ENCODE measurements around the gene TMEM163. TPM values are rescaled to one million over a fixed set of nuclear protein-coding genes. Genes with fewer than 3 reads are reported as not detected.
"Not testable (repeated sequence)": the region's sequence is repeated elsewhere in the genome, so short reads cannot be mapped to it uniquely, and the experiment has no call there.

Gene TMEM163
- total RNA-seq, 2 donors from 2014 or later: 0.26 to 1.3 TPM

DNA sequence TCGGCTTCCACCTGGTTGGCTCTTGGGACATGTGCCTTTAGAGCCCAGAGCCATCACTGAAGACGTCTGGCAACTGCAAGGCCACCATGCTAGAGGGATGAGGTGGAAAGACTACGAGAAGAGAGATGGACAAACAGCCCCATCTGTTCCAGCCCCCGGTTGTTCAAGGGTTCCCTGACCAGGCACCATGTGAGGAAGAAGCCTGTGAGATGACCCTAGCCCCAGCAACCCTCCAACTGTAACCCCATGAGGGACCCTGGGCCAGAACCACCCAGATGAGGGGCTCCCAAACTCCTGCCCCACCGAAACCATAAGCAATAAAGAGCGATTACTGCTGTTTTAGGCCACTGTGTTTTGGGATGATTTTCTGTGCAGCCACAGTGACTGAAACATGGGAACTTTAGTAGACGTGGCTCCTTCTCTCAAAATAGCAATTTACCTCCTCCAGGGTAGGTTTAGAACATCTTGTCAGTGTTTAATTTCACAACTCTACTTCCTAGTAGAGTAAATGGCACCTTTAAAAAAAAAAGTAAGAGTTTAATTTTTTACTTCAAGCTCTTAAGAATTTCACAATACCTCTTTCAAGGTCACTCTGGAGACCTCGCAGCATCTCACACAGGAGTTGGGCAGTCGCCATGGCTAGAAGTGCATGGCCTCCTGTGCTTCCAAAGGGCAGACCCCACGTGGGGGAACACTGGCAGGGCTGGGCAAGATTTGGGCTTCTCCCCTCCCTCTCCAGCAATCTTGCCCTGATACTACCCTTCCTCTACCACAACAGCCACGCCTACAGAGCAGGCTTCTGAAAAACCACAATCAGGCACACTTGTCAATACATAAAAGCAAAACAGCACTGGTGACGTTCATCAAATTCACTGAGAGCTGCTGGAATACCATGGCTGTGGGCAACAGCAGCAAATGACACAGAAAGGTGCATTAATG lies 48.8 kb downstream of the TMEM163 start:
- peak overlapping the region; percentile 53 for H3K27ac Mint-ChIP-seq
- peak; percentile 57 for ATAC-seq (replicated peaks)
- H3K36me3 Mint-ChIP-seq (ENCODE audit: low read depth): no peaks in the 10 kb centered on the region
- peaks cover 60% of the 10 kb centered on the region for H3K4me1 Mint-ChIP-seq
- H3K4me3 Mint-ChIP-seq: peak overlapping the region; percentile 67
- H3K9me3 Mint-ChIP-seq: no peaks in the 10 kb centered on the region
- no peaks in the 10 kb centered on the region for H3K27me3 Mint-ChIP-seq

DNA sequence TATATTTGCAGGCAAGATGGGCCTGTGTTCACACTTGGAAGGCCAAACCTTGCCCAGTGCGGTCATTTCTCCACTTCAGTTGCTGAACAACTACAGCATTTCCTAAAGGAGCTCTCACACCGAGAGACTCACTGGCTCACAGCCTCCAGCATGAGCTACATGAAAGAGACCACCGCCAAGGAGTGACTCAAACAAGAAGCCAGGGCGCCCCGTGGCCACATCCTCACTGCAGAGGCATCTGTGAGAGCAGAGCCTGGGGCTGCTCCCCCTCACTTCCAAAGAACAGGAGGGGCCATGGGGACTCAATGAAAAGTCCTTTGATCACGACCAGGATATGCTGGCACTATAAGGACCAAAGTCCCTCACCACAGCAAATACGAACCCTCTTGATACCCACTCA lies 50.0 kb downstream of the TMEM163 start:
- peak overlapping the region; percentile 67 for H3K4me3 Mint-ChIP-seq
- H3K27me3 Mint-ChIP-seq: no peaks in the 10 kb centered on the region
- peak; percentile 94 for ATAC-seq (replicated peaks)
- H3K36me3 Mint-ChIP-seq (ENCODE audit: low read depth): no peaks in the 10 kb centered on the region
- no peaks in the 10 kb centered on the region for H3K9me3 Mint-ChIP-seq
- peak overlapping the region; percentile 53 for H3K27ac Mint-ChIP-seq
- peaks cover 65% of the 10 kb centered on the region for H3K4me1 Mint-ChIP-seq

DNA sequence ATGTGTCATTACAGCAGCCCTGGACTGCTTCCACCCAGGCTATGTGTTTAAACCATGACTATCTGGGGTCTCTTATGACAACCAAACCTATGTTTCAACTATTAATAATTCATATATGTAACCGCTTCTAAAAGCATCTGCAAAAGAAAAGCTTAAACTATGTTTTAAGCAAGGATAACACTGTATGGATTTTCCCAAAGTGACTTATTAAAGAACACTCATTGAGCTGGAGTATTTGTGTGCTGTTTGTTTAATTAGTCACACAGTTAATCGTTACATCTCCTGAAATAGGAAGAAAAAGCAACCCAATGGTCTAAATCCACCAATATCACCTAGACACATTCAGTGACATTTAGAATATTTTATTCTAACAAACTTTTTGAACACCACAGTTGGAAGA lies 51.3 kb downstream of the TMEM163 start:
- Mint-ChIP-seq H3K4me3 (peak overlapping the region; percentile 31), H3K4me1 (peaks cover 61% of the 10 kb centered on the region), H3K27me3 (no peaks in the 10 kb centered on the region), H3K27ac (no peak overlapping the region), H3K36me3 (ENCODE audit: low read depth) (no peaks in the 10 kb centered on the region), H3K9me3 (no peaks in the 10 kb centered on the region)
- ATAC-seq (replicated peaks): no peak

DNA sequence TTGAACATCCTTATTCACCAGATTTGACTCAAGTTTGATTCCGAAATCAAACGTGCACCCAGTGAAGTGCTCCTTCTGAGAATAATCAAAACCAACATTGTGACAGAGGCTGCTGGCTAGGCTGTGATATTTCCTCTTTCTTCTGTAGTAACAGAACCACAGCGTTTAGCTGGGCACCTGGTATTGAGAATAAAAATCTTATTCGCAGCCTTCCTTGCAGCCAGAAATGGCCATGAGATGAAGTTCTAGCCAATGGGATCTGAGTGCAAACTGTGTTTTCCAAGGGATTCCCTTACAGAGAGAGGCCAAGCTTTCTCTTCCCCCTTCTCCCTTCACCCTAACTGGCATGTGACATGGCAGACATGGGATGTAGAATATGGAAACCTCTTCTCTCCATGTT lies 51.7 kb downstream of the TMEM163 start:
- H3K27ac Mint-ChIP-seq: no peak overlapping the region
- no peak overlapping the region for H3K4me3 Mint-ChIP-seq
- ATAC-seq (replicated peaks): no peak
- H3K9me3 Mint-ChIP-seq: no peaks in the 10 kb centered on the region
- peaks cover 56% of the 10 kb centered on the region for H3K4me1 Mint-ChIP-seq
- H3K27me3 Mint-ChIP-seq: no peaks in the 10 kb centered on the region
- H3K36me3 Mint-ChIP-seq (ENCODE audit: low read depth): no peaks in the 10 kb centered on the region

DNA sequence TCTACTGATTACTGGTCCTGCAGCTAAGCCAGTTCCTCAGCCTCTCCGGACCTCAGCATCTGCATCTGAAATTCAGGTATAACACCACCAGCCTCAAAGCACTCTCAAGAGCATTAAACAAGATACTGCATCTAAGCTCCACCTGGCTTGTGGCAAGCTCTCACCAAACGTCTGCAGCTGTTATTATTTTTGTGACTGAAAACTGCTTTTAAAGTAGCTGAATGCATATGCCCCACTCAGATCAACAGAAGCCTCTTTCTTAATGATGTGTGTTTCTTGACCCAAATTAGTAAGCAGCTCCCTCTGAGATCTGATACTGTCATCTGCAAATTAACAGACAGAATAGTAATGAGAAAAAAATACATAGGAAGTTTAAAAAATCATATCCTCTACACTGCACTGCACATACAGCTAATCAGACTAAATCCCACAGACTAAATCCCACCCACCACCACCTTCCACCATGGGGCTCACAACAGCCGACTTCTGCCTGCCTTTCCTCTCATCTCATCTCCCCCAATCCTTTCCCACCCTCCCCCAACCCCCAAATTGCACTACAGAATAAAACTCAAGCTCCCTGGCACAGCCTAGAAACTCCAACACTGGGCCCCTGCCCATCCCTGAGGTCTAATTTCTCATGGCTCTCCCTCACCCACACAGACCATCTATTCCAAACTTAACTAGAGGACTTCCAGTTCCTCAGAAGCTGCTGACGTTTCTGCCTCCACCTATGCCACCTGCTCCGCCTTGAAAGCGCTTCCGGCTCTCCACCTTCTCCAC lies 52.9 kb downstream of the TMEM163 start:
- Mint-ChIP-seq H3K4me3 (no peak overlapping the region), H3K36me3 (ENCODE audit: low read depth) (no peaks in the 10 kb centered on the region), H3K4me1 (peaks cover 51% of the 10 kb centered on the region), H3K9me3 (no peaks in the 10 kb centered on the region), H3K27me3 (no peaks in the 10 kb centered on the region), H3K27ac (no peak overlapping the region)
- ATAC-seq (replicated peaks): no peak

DNA sequence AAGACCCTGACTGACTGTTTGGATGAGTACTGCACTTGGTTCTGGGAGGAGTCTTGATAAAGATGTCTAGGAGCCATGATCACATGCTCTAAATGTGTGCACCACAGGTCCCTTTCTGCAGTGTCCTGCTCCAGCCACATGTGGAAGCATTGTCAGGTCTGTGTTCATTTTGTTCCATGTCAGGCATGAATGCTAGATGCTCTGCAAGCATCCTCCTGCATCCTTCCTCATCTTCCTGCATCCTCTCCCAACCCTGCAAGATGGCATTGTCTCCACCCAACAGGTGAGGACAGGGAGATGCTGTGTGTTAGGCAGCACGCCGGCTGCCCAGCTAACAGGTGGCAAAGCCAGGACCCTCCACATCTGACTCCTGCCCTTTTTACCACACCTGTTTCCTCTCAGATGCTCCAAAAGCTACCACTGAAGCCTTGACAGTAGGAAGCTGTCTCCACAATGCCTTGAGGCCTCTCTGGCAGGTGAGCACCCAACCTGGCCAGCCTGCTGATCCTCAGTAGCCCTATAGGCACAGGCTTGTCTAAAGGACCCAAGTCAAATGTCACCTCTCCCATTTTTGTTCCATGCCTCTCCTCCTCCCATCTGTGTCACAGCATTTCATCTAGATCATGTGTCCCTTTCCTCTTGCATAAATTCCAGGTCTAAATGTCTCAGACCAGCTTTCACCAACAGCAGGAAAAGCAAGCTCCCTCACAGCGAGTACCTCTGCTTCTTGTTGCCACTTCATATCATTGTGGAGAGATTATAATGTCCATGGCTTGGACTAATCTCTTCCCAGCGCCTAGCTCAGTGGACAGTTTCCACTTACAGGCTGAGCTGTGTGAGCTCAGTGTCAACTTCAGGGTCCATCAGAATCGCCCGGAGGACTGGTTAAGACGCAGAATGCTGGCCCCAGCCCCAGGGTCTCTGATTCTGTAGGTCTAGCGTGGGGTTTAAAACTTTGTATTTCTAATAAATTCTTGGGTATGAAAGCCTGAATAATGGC lies 55.0 kb downstream of the TMEM163 start:
- peak overlapping the region; percentile 3 for H3K27ac Mint-ChIP-seq
- H3K36me3 Mint-ChIP-seq (ENCODE audit: low read depth): no peaks in the 10 kb centered on the region
- H3K27me3 Mint-ChIP-seq: no peaks in the 10 kb centered on the region
- no peak overlapping the region for H3K4me3 Mint-ChIP-seq
- no peaks in the 10 kb centered on the region for H3K9me3 Mint-ChIP-seq
- no peak for ATAC-seq (replicated peaks)
- H3K4me1 Mint-ChIP-seq: peaks cover 43% of the 10 kb centered on the region

DNA sequence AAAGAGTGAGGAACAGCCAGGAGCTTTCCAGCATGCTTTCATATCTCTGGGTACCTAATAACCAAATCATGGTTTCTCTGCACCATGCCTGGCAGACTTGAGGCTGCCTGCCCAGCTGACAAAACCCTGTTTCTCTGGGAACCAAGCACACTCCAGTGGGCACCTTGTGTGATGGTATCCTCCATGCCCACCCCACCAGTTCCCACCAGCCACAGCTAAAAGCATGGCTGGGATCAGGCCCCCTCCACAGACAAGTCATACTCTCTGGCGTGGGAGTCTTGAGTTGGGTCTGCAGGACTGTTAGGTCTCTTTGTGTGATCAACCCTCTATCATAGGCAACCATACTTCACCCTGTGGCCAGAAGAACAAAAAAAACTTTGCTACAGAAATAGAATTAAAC lies 56.0 kb downstream of the TMEM163 start:
- H3K4me3 Mint-ChIP-seq: no peak overlapping the region
- ATAC-seq (replicated peaks): no peak
- H3K9me3 Mint-ChIP-seq: no peaks in the 10 kb centered on the region
- H3K27ac Mint-ChIP-seq: no peak overlapping the region
- H3K4me1 Mint-ChIP-seq: peaks cover 43% of the 10 kb centered on the region
- H3K36me3 Mint-ChIP-seq (ENCODE audit: low read depth): no peaks in the 10 kb centered on the region
- no peaks in the 10 kb centered on the region for H3K27me3 Mint-ChIP-seq

DNA sequence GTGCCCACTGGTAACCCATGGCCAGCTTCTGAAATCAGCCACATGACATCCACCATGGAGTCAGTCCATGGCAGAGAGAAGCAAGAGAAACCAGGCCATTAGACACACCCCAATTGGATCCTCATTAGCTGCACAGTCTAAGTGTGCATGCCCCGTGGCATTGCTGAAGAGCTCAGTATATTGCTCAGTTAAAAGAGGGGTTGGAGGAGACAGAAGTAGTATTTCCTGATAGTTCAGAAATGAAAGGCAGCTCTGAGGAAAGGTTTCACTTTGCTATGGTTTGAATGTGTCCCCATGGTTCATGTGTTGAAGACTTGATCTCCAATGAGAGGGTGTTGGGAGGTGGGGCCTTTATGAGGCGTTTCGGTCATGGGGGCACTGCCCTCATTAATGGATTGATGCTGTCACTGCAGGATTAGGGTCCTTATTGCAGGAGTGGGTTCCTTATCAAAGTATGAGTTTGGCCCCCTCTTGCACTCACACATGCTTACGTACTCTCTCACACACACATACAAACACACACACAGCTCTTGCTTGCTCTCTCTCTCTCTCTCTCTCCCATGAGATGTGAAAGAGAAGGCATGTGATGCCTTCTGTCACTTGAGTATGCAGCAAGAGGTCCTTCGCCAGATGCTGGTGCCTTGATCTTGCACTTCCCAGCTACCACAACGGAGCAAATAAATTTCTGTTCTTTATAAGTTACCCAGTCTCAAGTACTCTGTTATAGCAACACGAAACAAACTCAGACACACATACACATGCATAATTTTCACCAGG lies 58.0 kb downstream of the TMEM163 start:
- H3K27ac Mint-ChIP-seq: no peak overlapping the region
- H3K27me3 Mint-ChIP-seq: no peaks in the 10 kb centered on the region
- H3K4me1 Mint-ChIP-seq: peaks cover 28% of the 10 kb centered on the region
- no peak overlapping the region for H3K4me3 Mint-ChIP-seq
- H3K36me3 Mint-ChIP-seq (ENCODE audit: low read depth): no peaks in the 10 kb centered on the region
- H3K9me3 Mint-ChIP-seq: no peaks in the 10 kb centered on the region
- no peak for ATAC-seq (replicated peaks)

DNA sequence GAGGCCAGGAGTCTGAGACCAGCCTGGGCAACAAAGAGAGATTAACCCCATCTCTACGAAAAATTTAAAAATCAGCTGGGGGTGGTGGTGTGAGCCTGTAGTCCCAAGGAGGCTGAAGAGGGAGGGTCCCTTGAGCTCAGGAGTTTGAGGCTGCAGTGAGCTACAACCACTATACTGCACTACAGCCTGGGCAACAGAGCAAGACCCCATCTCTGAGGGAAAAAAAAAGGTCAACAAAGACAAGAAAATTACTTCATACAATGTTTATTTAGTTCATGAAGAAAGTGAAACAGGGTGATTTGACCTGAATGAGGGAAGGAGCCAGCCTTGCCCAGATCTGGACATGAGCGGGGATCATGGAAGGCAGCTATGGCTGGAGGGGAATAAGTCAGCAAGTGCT lies 59.1 kb downstream of the TMEM163 start:
- Mint-ChIP-seq H3K27ac (peak overlapping the region; percentile 14), H3K9me3 (no peaks in the 10 kb centered on the region), H3K4me3 (no peak overlapping the region), H3K27me3 (no peaks in the 10 kb centered on the region), H3K36me3 (ENCODE audit: low read depth) (no peaks in the 10 kb centered on the region), H3K4me1 (peaks cover 25% of the 10 kb centered on the region)
- ATAC-seq (replicated peaks): no peak

DNA sequence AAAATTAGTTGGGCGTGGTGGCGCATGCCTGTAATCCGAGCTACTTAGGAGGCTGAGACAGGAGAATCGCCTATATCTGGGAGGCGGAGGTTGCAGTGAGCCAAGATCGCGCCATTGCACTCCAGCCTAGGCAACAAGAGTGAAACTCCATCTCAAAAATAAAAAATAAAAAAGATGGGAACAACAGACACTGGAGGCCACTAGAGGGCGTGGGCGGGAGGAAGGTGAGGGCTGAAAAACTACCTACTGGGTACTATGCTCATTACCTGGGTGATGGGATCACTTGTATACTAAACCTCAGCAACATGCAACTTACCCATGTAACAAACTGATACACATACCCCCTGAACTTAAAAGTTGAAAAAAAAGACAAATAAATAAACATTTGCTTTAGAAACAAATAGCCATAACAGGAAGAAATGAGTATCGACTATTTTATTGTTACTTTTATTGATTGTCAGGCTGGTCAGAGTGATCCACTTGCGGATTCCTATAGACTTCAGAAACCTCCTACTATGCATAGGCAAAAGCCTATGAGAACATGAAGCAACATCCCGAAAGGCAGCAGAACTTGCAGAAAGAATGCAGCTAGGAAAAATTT lies 61.0 kb downstream of the TMEM163 start:
- H3K27ac Mint-ChIP-seq: no peak overlapping the region
- H3K27me3 Mint-ChIP-seq: no peaks in the 10 kb centered on the region

DNA sequence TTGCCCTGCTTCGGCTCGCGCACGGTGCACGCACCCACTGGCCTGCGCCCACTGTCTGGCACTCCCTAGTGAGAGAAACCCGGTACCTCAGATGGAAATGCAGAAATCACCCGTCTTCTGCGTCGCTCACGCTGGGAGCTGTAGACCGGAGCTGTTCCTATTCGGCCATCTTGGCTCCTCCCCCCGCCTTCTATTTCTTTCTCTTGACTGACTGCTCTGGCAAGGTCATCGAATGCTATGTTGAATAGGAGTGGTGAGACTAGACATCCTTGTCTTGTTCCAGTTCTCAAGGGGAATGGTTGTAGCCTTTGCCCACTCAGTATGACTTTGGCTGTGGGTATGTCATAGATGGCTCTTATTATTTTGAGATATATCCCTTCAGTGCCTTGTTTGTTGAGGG lies 62.4 kb downstream of the TMEM163 start:
- not testable (repeated sequence) for H3K4me3 Mint-ChIP-seq; H3K36me3 Mint-ChIP-seq (ENCODE audit: low read depth); H3K9me3 Mint-ChIP-seq; ATAC-seq (replicated peaks); H3K27me3 Mint-ChIP-seq
- Mint-ChIP-seq H3K4me1 (peaks cover 19% of the 10 kb centered on the region), H3K27ac (peak overlapping the region; percentile 48)

More for the DNA sequence above, 61.0 kb downstream of the TMEM163 start:
- Mint-ChIP-seq H3K9me3 (no peaks in the 10 kb centered on the region), H3K4me3 (no peak overlapping the region), H3K4me1 (peaks cover 19% of the 10 kb centered on the region), H3K36me3 (ENCODE audit: low read depth) (no peaks in the 10 kb centered on the region)
- no peak for ATAC-seq (replicated peaks)

DNA sequence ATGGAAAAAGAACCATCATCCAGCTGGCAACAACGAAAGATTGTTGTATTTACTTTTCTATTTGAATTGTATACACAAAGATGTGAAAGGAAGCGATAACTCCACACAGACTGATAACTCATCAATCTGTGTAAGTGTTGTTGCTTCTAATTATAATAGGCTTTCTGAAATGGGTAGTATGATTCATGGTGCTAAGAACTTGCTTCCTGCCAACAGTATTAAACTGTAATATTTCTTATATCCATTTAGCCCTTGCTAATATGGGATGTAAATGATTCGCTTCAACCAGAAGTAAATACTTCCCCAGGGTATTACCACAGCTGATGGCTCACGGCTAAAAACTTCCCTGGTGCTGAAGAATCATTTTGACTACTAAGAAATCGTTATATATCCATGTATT lies 70.2 kb downstream of the TMEM163 start:
- Mint-ChIP-seq H3K27ac (no peak overlapping the region), H3K9me3 (no peaks in the 10 kb centered on the region), H3K36me3 (ENCODE audit: low read depth) (no peaks in the 10 kb centered on the region), H3K4me1 (no peaks in the 10 kb centered on the region), H3K4me3 (no peak overlapping the region), H3K27me3 (no peaks in the 10 kb centered on the region)
- ATAC-seq (replicated peaks): no peak

DNA sequence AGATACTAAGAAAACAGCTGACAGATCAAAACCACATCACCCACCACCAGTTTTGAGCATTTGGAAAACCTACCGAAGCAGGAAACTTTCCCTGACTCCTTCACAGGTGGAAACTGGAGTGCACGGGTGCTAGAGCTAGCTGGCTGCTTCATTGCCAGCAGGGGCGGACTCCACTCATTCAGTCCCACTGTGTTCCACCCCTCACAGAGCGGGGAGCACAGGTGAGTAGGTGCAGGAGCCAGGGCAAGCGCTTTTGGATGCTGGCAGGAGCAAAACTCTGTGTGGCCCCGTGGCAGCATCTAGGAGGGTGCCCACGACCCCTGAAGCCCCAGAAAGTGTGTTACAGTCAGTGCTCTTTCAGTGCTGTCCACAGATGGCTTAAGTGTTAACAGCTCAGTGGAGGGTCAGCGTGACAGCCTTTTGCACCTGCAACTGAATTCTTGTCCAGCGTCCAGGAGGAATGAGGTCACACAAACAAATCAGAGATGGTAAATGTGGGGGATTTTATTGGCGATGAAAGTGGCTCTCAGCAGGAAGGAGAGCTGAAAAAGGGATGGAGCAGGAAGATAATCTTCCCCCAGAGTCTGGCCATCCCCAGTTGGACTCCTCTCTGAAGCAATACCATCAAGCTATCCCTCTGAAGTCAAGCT lies 71.1 kb downstream of the TMEM163 start:
- no peak for ATAC-seq (replicated peaks)
- no peaks in the 10 kb centered on the region for H3K27me3 Mint-ChIP-seq
- no peaks in the 10 kb centered on the region for H3K4me1 Mint-ChIP-seq
- no peaks in the 10 kb centered on the region for H3K36me3 Mint-ChIP-seq (ENCODE audit: low read depth)
- H3K4me3 Mint-ChIP-seq: no peak overlapping the region
- H3K9me3 Mint-ChIP-seq: no peaks in the 10 kb centered on the region
- no peak overlapping the region for H3K27ac Mint-ChIP-seq

Data from activated T-helper 17 cell treated with anti-CD3 and anti-CD28 coated beads, Interleukin-2, amount 50 U/mL, for 72 hours (primary cell).